Neural progenitor cell (in vitro differentiated cells): Measurements from ENCODE around the gene DMKN.

Source experiments
- CTCF ChIP-seq: fragments of 200-600 bp; sonication (generic); IDR thresholded peaks from 2 replicates; pipeline ENCODE4 v1.5.1; 2017; ENCODE audit warnings: antibody characterized with exemption, mild to moderate bottlenecking
- EZH2 ChIP-seq: fragments of 200-600 bp; sonication (generic); IDR thresholded peaks from 2 replicates; pipeline ENCODE4 v1.6.1; 2017; ENCODE audit warnings: antibody characterized with exemption, mild to moderate bottlenecking, moderate library complexity
- EZH2phosphoT487 ChIP-seq: fragments of 200-600 bp; sonication (generic); IDR thresholded peaks from 2 replicates; pipeline ENCODE4 v1.6.1; 2017; ENCODE audit warnings: antibody characterized with exemption

GRCh38 chr19:35543280-35544109, 30.0 kb upstream of the DMKN start:
- TF ChIP-seq CTCF, result no peak
- TF ChIP-seq EZH2, result no peak
- TF ChIP-seq EZH2phosphoT487, result no peak
